ENCODE data around the gene ADARB1. TPM values are rescaled to one million over a fixed set of nuclear protein-coding genes. Genes with fewer than 3 reads are reported as not detected.

ADARB1 gene
- polyA plus RNA-seq, 4 donors: 1.1 to 8.3 (median 3.8) TPM

DNA sequence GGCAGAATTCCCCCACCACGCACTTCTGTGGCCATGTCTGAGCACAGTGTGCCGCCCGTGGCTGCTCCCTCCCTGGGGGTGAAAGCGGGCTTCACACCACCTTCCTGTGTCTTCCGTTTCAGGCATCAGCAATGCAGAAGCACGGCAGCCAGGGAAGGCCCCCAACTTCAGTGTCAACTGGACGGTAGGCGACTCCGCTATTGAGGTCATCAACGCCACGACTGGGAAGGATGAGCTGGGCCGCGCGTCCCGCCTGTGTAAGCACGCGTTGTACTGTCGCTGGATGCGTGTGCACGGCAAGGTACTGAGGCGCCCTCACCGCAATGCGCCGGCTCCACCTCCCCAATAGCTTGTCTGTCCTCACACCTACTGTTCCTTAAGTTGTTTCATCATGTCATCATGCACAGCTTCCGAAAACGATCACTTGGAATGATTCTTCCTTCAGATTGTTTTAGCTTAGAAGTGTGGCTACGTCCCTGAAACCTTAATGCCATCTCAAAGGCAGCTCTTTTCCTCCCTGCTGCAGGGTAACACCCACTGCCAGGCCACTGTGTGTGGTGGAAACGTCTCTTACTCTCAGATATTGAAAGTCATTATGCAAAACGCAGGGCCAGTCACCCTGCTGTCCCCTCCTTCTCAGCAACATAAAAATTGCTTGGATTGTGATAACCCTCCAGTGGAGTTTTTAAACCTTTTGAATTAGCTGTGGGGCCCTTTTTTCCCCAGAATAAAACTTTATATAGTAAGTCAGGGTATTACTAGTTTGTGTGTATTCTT is 146.5 kb downstream of the ADARB1 start:
- Histone ChIP-seq H3K36me3 (ENCODE audit: control insufficient read depth in 3 of 3, insufficient read depth in 2 of 3, low read depth in 1 of 3, low read length in 3 of 3) (peaks cover 0 to 16% (median 0%) of the 10 kb centered on the region in 3 donors), H3K9me3 (ENCODE audit: control insufficient read depth in 2 of 2, insufficient read depth in 1 of 2, low read depth in 1 of 2, low read length in 1 of 2) (no peaks in the 10 kb centered on the region), H3K27me3 (ENCODE audit: control insufficient read depth in 3 of 3, insufficient read depth in 3 of 3, low read length in 3 of 3) (no peaks in the 10 kb centered on the region), H3K4me3 (ENCODE audit: low read depth in 1 of 3, low read length in 3 of 3) (no peak overlapping the region), H3K27ac (ENCODE audit: low read depth in 1 of 3, low read length in 2 of 3) (no peak overlapping the region), H3K4me1 (ENCODE audit: control insufficient read depth in 3 of 3, insufficient read depth in 2 of 3, low read depth in 1 of 3, low read length in 2 of 3) (no peaks in the 10 kb centered on the region)
- FAIRE-seq (no peak), DNase-seq (no peak)
- 92 to 93% (median 93%) methylated on average over 29 of the region's 29 CpGs for WGBS, 3 donors

DNA sequence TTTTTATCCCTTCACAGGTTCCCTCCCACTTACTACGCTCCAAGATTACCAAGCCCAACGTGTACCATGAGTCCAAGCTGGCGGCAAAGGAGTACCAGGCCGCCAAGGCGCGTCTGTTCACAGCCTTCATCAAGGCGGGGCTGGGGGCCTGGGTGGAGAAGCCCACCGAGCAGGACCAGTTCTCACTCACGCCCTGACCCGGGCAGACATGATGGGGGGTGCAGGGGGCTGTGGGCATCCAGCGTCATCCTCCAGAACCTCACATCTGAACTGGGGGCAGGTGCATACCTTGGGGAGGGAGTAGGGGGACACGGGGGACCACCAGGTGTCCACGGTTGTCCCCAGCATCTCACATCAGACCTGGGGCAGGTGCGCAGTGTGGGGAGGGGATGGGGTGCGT is 147.6 kb downstream of the ADARB1 start:
- WGBS, 3 donors: 94 to 98% (median 95%) methylated on average over 15 of the region's 15 CpGs
- H3K27me3 ChIP-seq (ENCODE audit: control insufficient read depth in 3 of 3, insufficient read depth in 3 of 3, low read length in 3 of 3): no peaks in the 10 kb centered on the region
- no peak overlapping the region for H3K27ac ChIP-seq (ENCODE audit: low read depth in 1 of 3, low read length in 2 of 3)
- FAIRE-seq: no peak
- H3K4me3 ChIP-seq (ENCODE audit: low read depth in 1 of 3, low read length in 3 of 3): no peak overlapping the region
- no peaks in the 10 kb centered on the region for H3K4me1 ChIP-seq (ENCODE audit: control insufficient read depth in 3 of 3, insufficient read depth in 2 of 3, low read depth in 1 of 3, low read length in 2 of 3)
- no peak for DNase-seq
- no peaks in the 10 kb centered on the region for H3K9me3 ChIP-seq (ENCODE audit: control insufficient read depth in 2 of 2, insufficient read depth in 1 of 2, low read depth in 1 of 2, low read length in 1 of 2)
- H3K36me3 ChIP-seq (ENCODE audit: control insufficient read depth in 3 of 3, insufficient read depth in 2 of 3, low read depth in 1 of 3, low read length in 3 of 3): peaks cover 0 to 16% (median 0%) of the 10 kb centered on the region in 3 donors

DNA sequence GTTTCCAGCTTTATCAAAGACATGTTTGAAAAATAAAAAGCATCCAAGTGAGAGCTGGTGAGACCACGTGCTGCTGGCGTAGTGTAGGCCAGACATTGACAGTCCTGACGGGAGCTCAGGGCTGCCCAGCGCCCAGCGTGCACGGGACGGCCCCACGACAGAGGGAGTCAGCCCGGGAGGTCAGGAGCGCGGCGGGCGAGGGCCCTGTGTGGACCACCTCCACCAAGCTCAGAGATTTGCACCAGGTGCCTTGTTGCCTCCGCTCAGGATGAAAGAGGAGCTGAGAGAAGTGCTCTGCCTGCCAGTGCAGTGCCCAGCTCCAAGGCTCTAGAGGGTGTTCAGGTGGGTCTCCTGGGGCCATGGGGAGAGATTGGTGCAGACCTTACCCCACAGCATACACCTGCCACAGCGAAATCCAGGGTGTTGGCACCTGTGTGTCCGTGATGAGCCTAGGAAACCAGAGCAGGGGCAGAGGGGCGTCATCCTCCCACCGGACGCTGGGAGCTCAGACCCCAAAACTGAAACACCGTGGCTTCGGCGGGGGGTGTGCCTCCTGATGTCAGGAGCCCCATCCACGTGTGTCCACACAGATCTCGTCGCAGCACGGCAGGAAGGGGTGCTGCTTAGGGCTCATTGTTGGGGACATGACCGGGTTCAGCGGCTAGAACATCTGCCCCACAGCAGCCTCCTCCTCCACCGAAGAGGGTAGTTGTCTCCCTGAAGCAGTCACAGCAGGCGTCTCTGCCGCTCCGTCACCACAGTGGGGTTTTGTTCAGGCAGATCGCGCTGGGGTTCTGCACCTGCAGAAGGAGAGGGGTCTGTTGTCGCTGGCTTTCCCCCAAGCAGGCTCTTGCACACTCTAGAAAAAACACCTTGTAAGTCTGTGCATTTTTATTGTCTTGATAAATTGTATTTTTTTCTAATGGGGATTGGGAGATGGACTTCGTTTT is 149.1 kb downstream of the ADARB1 start:
- DNase-seq (no peak), FAIRE-seq (no peak)
- peaks cover 0 to 16% (median 0%) of the 10 kb centered on the region in 3 donors for H3K36me3 ChIP-seq (ENCODE audit: control insufficient read depth in 3 of 3, insufficient read depth in 2 of 3, low read depth in 1 of 3, low read length in 3 of 3)
- H3K27me3 ChIP-seq (ENCODE audit: control insufficient read depth in 3 of 3, insufficient read depth in 3 of 3, low read length in 3 of 3): no peaks in the 10 kb centered on the region
- no peak overlapping the region for H3K27ac ChIP-seq (ENCODE audit: low read depth in 1 of 3, low read length in 2 of 3)
- H3K4me3 ChIP-seq (ENCODE audit: low read depth in 1 of 3, low read length in 3 of 3): no peak overlapping the region
- WGBS, 3 donors: 92 to 95% (median 93%) methylated on average over 36 of the region's 36 CpGs
- H3K9me3 ChIP-seq (ENCODE audit: control insufficient read depth in 2 of 2, insufficient read depth in 1 of 2, low read depth in 1 of 2, low read length in 1 of 2): no peaks in the 10 kb centered on the region
- no peaks in the 10 kb centered on the region for H3K4me1 ChIP-seq (ENCODE audit: control insufficient read depth in 3 of 3, insufficient read depth in 2 of 3, low read depth in 1 of 3, low read length in 2 of 3)

DNA sequence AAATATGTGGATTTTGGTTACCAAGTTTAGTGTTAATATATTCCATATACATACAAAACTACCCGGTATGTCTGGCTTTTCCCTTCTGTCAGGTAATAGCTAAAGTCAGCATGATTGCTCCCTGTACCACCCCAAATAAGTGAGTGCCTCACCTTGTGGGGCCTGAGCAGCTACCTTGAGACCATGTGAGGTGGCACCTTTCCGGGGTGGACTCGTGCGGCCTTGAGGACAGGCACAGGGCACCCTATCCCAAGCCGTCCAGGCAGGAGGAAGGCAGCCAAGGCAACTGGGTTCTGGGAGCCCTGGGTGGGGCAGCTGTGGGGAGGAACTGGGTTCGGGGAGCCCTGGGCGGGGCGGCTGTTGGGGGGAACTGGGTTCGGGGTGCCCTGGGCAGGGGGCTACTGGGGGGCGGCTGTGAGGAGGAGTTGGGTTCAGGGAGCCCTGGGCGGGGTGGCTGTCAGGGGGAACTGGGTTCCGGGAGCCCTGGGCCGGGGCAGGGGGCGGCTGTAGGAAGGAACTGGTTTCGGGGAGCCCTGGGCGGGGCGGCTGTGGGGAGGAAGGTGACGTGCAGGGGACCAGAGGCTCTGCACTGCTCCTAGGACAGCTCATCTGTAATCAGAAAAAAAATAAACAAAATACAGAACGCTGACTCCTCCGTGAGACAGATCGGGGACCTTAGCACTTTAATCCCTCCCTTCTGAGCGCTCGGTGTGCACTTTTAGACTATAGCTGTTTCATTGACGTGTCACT is 150.0 kb downstream of the ADARB1 start:
- no peak for DNase-seq
- peaks cover 0 to 16% (median 0%) of the 10 kb centered on the region in 3 donors for H3K36me3 ChIP-seq (ENCODE audit: control insufficient read depth in 3 of 3, insufficient read depth in 2 of 3, low read depth in 1 of 3, low read length in 3 of 3)

DNA sequence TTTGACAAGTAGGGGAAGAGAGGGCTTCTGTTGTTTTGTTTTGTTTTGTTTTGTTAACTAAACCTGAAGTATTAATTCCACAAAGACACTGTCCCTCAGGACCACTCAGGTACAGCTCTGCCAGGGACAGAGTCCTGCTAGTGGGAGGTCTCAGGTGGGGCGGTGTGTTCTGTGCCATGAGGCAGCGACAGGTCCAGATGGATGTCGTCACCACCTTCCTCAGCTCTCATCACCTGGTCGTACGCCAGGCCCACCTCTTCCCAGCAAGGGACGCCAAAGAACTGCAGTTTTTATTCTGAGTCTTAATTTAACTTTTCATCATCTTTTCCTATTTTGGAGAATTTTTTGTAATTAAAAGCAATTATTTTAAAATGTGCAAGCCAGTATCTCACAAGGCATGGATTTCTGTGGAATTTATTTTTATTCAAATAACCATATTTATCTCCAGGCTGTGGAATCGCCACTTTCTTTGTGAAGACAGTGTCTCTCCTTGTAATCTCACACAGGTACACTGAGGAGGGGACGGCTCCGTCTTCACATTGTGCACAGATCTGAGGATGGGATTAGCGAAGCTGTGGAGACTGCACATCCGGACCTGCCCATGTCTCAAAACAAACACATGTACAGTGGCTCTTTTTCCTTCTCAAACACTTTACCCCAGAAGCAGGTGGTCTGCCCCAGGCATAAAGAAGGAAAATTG is 150.8 kb downstream of the ADARB1 start:
- Histone ChIP-seq H3K27me3 (ENCODE audit: control insufficient read depth in 3 of 3, insufficient read depth in 3 of 3, low read length in 3 of 3) (no peaks in the 10 kb centered on the region), H3K27ac (ENCODE audit: low read depth in 1 of 3, low read length in 2 of 3) (no peak overlapping the region), H3K4me3 (ENCODE audit: low read depth in 1 of 3, low read length in 3 of 3) (no peak overlapping the region), H3K36me3 (ENCODE audit: control insufficient read depth in 3 of 3, insufficient read depth in 2 of 3, low read depth in 1 of 3, low read length in 3 of 3) (peaks cover 0 to 16% (median 0%) of the 10 kb centered on the region in 3 donors), H3K9me3 (ENCODE audit: control insufficient read depth in 2 of 2, insufficient read depth in 1 of 2, low read depth in 1 of 2, low read length in 1 of 2) (no peaks in the 10 kb centered on the region), H3K4me1 (ENCODE audit: control insufficient read depth in 3 of 3, insufficient read depth in 2 of 3, low read depth in 1 of 3, low read length in 2 of 3) (no peaks in the 10 kb centered on the region)
- no peak for FAIRE-seq
- DNase-seq: no peak
- WGBS, 3 donors: 92 to 94% (median 93%) methylated on average over 11 of the region's 11 CpGs

More for the DNA sequence above, 150.0 kb downstream of the ADARB1 start:
- Histone ChIP-seq H3K4me3 (ENCODE audit: low read depth in 1 of 3, low read length in 3 of 3) (no peak overlapping the region), H3K4me1 (ENCODE audit: control insufficient read depth in 3 of 3, insufficient read depth in 2 of 3, low read depth in 1 of 3, low read length in 2 of 3) (no peaks in the 10 kb centered on the region), H3K9me3 (ENCODE audit: control insufficient read depth in 2 of 2, insufficient read depth in 1 of 2, low read depth in 1 of 2, low read length in 1 of 2) (no peaks in the 10 kb centered on the region), H3K27ac (ENCODE audit: low read depth in 1 of 3, low read length in 2 of 3) (no peak overlapping the region), H3K27me3 (ENCODE audit: control insufficient read depth in 3 of 3, insufficient read depth in 3 of 3, low read length in 3 of 3) (no peaks in the 10 kb centered on the region)
- FAIRE-seq: no peak
- WGBS, 3 donors: 68 to 80% (median 70%) methylated on average over 23 to 24 of the region's 24 CpGs

DNA sequence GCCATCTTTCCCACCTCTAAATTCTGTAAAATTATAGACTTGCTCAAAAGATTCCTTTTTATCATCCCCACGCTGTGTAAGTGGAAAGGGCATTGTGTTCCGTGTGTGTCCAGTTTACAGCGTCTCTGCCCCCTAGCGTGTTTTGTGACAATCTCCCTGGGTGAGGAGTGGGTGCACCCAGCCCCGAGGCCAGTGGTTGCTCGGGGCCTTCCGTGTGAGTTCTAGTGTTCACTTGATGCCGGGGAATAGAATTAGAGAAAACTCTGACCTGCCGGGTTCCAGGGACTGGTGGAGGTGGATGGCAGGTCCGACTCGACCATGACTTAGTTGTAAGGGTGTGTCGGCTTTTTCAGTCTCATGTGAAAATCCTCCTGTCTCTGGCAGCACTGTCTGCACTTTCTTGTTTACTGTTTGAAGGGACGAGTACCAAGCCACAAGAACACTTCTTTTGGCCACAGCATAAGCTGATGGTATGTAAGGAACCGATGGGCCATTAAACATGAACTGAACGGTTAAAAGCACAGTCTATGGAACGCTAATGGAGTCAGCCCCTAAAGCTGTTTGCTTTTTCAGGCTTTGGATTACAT is 151.5 kb downstream of the ADARB1 start:
- no peak overlapping the region for H3K4me3 ChIP-seq (ENCODE audit: low read depth in 1 of 3, low read length in 3 of 3)
- no peaks in the 10 kb centered on the region for H3K9me3 ChIP-seq (ENCODE audit: control insufficient read depth in 2 of 2, insufficient read depth in 1 of 2, low read depth in 1 of 2, low read length in 1 of 2)
- peaks cover 0 to 9% (median 0%) of the 10 kb centered on the region in 3 donors for H3K36me3 ChIP-seq (ENCODE audit: control insufficient read depth in 3 of 3, insufficient read depth in 2 of 3, low read depth in 1 of 3, low read length in 3 of 3)
- H3K4me1 ChIP-seq (ENCODE audit: control insufficient read depth in 3 of 3, insufficient read depth in 2 of 3, low read depth in 1 of 3, low read length in 2 of 3): no peaks in the 10 kb centered on the region
- 84 to 86% (median 85%) methylated on average over 16 of the region's 16 CpGs for WGBS, 3 donors
- DNase-seq: no peak
- no peaks in the 10 kb centered on the region for H3K27me3 ChIP-seq (ENCODE audit: control insufficient read depth in 3 of 3, insufficient read depth in 3 of 3, low read length in 3 of 3)
- H3K27ac ChIP-seq (ENCODE audit: low read depth in 1 of 3, low read length in 2 of 3): no peak overlapping the region
- no peak for FAIRE-seq

DNA sequence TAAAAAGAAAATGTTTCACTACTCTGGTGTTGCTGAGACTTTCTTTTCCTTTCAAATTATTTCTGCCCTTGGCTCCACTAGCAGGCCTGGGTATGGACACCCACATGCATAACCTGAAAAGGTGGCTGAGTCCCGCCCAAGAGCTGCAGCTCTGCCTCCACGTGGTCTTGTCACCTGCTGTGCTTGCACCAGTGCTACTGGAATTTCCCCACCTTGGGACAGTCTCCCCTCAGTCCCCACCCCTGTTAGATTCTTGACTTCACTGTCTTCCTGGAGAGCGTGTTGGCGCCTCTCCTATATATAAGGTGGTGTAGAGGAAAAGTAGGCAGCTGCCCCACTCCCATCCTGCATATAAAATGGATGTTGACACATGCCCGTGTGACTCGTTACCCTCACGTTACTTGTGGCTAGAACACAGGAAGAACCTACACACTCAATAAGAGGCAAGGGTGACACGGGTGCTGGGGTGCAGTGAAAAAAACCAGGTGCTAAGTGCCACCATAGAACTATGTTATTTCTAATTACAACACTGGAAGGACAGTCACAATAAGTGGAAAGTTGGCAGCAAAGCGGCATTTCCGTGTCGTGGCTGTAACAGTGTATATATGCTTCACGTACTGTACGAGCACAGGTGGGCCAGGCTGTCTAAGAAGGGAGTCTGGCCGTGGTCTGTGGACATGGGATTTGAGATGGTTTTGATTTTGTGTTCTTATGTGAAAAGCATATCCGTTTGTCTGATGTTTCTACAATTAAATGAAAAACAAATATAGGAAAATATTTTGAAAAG is 152.4 kb downstream of the ADARB1 start:
- DNase-seq: no peak
- H3K27ac ChIP-seq (ENCODE audit: low read depth in 1 of 3, low read length in 2 of 3): no peak overlapping the region
- no peak for FAIRE-seq
- H3K27me3 ChIP-seq (ENCODE audit: control insufficient read depth in 3 of 3, insufficient read depth in 3 of 3, low read length in 3 of 3): no peaks in the 10 kb centered on the region
- peaks cover 0 to 5% (median 0%) of the 10 kb centered on the region in 3 donors for H3K36me3 ChIP-seq (ENCODE audit: control insufficient read depth in 3 of 3, insufficient read depth in 2 of 3, low read depth in 1 of 3, low read length in 3 of 3)
- H3K4me1 ChIP-seq (ENCODE audit: control insufficient read depth in 3 of 3, insufficient read depth in 2 of 3, low read depth in 1 of 3, low read length in 2 of 3): no peaks in the 10 kb centered on the region
- no peak overlapping the region for H3K4me3 ChIP-seq (ENCODE audit: low read depth in 1 of 3, low read length in 3 of 3)
- no peaks in the 10 kb centered on the region for H3K9me3 ChIP-seq (ENCODE audit: control insufficient read depth in 2 of 2, insufficient read depth in 1 of 2, low read depth in 1 of 2, low read length in 1 of 2)
- WGBS, 3 donors: 41 to 57% (median 48%) methylated on average over 15 of the region's 15 CpGs
